ENCODE measurements around the gene BIRC3.

GRCh38 chr11:102331341-102331740 is 14.1 kb downstream of the BIRC3 start:
- TF ChIP-seq REST (IDR thresholded peaks at IDR 0.05; ENCODE audit: borderline replicate concordance) (no peak), MXI1 (conservative IDR thresholded peaks at IDR 0.05; ENCODE audit: poor library complexity, severe bottlenecking) (no peak), EP300 (conservative IDR thresholded peaks at IDR 0.05; ENCODE audit: poor library complexity, severe bottlenecking) (no peak), POLR2AphosphoS5 (IDR thresholded peaks at IDR 0.05) (no peak)
- TF ChIP-seq, protein P1, sequence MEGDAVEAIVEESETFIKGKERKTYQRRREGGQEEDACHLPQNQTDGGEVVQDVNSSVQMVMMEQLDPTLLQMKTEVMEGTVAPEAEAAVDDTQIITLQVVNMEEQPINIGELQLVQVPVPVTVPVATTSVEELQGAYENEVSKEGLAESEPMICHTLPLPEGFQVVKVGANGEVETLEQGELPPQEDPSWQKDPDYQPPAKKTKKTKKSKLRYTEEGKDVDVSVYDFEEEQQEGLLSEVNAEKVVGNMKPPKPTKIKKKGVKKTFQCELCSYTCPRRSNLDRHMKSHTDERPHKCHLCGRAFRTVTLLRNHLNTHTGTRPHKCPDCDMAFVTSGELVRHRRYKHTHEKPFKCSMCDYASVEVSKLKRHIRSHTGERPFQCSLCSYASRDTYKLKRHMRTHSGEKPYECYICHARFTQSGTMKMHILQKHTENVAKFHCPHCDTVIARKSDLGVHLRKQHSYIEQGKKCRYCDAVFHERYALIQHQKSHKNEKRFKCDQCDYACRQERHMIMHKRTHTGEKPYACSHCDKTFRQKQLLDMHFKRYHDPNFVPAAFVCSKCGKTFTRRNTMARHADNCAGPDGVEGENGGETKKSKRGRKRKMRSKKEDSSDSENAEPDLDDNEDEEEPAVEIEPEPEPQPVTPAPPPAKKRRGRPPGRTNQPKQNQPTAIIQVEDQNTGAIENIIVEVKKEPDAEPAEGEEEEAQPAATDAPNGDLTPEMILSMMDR (IDR thresholded peaks at IDR 0.05; ENCODE audit: poor library complexity, severe bottlenecking) = no peak

Measured in neural cell (in vitro differentiated cells).